ENCODE results near the gene SLC11A2.
"Not testable (repeated sequence)": the region's sequence is repeated elsewhere in the genome, so short reads cannot be mapped to it uniquely, and the experiment has no call there.

Gene SLC11A2

DNA sequence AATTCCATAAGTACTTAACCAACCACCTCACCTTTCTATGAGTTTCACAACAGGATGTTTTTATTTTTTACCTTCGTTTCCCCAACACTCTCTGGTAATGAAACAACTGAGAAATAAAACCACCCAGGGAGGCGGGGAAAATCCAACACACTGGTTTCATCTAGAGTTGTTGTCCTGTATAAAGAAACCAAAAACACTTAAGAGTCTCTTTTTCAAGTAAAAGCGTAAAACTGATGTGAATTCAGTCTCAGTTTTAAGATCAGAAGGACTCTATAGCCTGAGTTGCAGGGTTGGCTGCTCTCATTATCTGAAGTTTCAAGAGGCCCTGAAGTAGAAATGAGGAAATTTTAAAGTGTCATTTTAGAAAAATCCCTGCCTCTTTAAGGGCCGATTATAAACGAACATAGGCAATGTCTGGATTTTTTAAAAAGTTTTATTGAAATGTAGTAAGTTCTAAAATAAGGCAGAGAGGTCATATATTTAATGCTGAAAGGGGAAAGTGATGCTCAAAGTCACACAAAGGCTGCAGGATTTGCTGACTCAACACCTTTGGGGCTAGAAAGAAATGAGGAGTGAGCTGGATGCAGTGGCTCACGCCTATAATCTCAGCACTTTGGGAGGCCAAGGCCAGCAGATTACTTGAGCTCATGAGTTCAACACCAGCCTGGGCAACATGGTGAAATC, 46.7 kb downstream of the SLC11A2 start:
- TF ChIP-seq, protein P1, sequence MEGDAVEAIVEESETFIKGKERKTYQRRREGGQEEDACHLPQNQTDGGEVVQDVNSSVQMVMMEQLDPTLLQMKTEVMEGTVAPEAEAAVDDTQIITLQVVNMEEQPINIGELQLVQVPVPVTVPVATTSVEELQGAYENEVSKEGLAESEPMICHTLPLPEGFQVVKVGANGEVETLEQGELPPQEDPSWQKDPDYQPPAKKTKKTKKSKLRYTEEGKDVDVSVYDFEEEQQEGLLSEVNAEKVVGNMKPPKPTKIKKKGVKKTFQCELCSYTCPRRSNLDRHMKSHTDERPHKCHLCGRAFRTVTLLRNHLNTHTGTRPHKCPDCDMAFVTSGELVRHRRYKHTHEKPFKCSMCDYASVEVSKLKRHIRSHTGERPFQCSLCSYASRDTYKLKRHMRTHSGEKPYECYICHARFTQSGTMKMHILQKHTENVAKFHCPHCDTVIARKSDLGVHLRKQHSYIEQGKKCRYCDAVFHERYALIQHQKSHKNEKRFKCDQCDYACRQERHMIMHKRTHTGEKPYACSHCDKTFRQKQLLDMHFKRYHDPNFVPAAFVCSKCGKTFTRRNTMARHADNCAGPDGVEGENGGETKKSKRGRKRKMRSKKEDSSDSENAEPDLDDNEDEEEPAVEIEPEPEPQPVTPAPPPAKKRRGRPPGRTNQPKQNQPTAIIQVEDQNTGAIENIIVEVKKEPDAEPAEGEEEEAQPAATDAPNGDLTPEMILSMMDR (conservative IDR thresholded peaks at IDR 0.05; ENCODE audit: control insufficient read depth, insufficient read depth, low read depth, low read length): no peak
- DNase-seq (ENCODE audit: low read depth): no peak
- H3K4me3 ChIP-seq (ENCODE audit: control insufficient read depth, low read depth, low read length): no peak overlapping the region

DNA sequence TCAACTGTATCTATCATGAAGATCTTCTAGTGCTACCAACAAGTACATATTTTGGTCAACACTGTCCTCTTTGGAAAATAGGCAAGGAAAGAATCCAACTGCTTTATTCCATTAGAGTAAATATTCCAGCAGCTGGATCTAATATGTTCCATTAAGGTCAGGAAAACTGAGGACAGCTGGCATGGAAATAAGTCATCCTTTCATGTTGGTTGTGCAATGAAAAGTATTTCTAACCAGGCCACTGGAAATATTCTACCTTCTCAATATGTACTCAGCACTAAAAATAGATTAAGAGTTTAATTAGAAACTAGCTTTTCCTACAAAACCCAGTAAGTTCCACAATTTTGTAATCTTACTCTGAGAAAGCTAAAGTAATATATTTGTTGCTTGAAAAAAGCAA, 54.2 kb downstream of the SLC11A2 start:
- TF ChIP-seq, protein P1 (conservative IDR thresholded peaks at IDR 0.05; ENCODE audit: control insufficient read depth, insufficient read depth, low read depth, low read length): no peak
- DNase-seq (ENCODE audit: low read depth): peak; percentile 77
- H3K4me3 ChIP-seq (ENCODE audit: control insufficient read depth, low read depth, low read length): no peak overlapping the region

DNA sequence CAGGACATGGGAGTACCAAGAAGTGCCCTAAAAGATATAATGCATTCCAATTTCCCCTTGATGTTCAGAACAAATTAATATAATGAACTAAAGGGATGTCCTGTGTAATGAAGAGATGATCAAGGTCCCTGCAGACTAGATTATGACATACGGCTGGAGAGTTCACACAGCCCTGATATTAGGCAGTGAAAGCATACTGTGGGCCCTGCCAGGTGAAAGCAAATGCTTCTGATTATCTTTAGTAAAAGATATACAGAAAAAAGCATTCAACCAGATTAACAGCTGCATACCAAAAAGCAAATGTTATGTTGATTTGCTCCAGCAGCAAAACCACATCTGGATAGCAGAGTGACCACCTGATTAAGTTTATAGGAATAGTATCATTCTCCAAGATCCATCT, 61.8 kb downstream of the SLC11A2 start:
- DNase-seq (ENCODE audit: low read depth): no peak
- TF ChIP-seq, protein P1 (conservative IDR thresholded peaks at IDR 0.05; ENCODE audit: control insufficient read depth, insufficient read depth, low read depth, low read length): no peak
- no peak overlapping the region for H3K4me3 ChIP-seq (ENCODE audit: control insufficient read depth, low read depth, low read length)

DNA sequence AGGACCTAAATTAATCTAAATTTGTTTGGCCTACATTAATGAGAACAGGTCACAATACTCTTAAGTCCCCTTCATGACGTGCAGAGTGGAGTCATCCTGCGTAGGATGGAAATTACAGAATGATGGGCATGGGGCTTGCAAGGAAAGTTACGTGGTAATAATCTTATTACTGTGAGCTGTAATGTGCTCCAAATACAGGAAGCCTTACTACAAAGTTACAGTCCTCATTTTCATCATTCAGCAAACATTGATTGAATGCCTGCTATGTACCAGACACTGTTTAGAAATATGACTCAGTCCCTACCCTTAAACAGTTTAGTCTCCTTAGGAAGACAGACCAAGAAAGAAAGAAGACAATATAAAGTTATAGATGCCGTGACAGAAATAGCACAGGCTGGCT, 64.5 kb downstream of the SLC11A2 start:
- TF ChIP-seq, protein P1 (conservative IDR thresholded peaks at IDR 0.05; ENCODE audit: control insufficient read depth, insufficient read depth, low read depth, low read length): no peak
- H3K4me3 ChIP-seq (ENCODE audit: control insufficient read depth, low read depth, low read length): no peak overlapping the region
- peak; percentile 9 for DNase-seq (ENCODE audit: low read depth)

DNA sequence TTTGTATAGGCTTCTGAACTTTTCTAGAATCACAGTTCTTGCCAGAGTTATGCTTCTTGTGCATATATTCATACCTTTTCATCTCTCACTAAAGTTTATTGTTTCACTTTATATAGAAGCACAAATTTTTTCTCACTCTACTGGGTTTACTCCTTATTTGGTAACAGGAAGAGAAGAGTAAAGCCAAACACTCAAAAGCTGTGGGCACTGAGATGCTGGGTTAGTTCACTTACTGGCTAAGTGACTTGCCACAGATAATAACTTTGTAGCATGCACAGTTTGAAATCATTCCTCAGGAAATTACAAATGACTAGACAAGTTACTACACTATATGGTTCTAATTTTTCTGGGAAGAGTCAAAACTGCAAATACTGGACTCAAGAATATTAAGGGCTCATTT, 66.1 kb downstream of the SLC11A2 start:
- TF ChIP-seq, protein P1 (conservative IDR thresholded peaks at IDR 0.05; ENCODE audit: control insufficient read depth, insufficient read depth, low read depth, low read length): no peak
- H3K4me3 ChIP-seq (ENCODE audit: control insufficient read depth, low read depth, low read length): no peak overlapping the region
- DNase-seq (ENCODE audit: low read depth): no peak

DNA sequence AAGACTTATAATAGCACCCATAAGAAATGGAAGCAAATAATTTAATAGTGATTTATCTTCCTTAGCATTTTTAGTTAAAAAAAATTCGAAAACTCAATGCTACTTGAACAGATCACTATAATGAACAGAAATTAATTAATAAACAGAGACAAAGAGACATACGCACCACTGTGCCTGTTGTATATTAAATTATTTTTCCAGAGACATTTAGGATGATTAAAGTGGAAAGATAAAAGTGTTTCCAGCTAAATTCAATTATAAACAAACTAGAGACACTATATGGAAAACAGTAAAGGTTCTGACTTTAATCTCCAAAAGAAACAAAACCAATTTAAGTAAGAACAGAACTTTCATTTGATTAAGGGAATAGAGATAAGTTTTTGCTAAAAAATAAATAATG, 70.5 kb downstream of the SLC11A2 start:
- TF ChIP-seq, protein P1 (conservative IDR thresholded peaks at IDR 0.05; ENCODE audit: control insufficient read depth, insufficient read depth, low read depth, low read length): no peak
- DNase-seq (ENCODE audit: low read depth): no peak
- no peak overlapping the region for H3K4me3 ChIP-seq (ENCODE audit: control insufficient read depth, low read depth, low read length)

DNA sequence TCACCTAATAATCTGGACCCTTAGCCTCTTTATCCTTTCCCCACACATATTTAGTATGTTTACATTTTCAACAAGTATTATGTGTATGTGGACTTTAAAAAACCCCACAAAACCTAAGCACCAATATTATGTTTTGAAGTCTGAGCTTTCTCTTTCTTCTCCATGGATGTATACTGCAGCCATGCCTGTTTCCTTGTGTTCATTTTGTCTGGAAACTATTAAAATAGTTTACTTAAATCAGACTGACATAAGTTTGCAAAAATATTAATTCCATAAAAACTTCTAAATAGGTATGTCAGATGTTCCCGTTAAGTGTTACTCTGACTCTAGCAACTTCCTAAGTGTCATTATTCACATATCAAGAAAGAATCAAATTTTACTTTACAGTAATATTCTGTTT, 70.9 kb downstream of the SLC11A2 start:
- DNase-seq (ENCODE audit: low read depth): no peak
- TF ChIP-seq, protein P1 (conservative IDR thresholded peaks at IDR 0.05; ENCODE audit: control insufficient read depth, insufficient read depth, low read depth, low read length): no peak
- H3K4me3 ChIP-seq (ENCODE audit: control insufficient read depth, low read depth, low read length): no peak overlapping the region

DNA sequence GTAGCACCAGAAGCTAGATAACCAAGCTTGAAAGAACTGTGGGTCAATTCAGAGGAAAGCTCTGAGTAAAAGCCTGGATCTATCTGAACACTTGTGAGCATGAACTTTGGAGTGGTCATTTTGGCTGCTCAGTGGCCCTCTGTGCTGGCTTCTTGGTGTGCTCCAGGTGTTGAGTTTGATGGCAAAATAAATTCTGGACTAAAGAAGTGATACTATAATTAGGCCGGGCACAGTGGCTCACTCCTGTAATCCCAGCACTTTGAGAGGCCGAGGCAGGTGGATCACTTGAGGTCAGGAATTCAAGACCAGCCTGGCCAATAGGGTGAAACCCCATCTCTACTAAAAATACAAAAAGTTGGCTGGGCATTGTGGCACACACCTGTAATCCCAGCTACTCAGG, 71.4 kb downstream of the SLC11A2 start:
- not testable (repeated sequence) for DNase-seq (ENCODE audit: low read depth); H3K4me3 ChIP-seq (ENCODE audit: control insufficient read depth, low read depth, low read length)
